LNCAP (cell line): Measurements from ENCODE around the gene KASH5.

Experiments
- TF ChIP-seq, protein P1 (sequence below): fragments of 450-650 bp; IDR thresholded peaks from 2 replicates; pipeline ENCODE4 v1.5.1; 2017; ENCODE audit warnings: mild to moderate bottlenecking

The KASH5 gene

DNA sequence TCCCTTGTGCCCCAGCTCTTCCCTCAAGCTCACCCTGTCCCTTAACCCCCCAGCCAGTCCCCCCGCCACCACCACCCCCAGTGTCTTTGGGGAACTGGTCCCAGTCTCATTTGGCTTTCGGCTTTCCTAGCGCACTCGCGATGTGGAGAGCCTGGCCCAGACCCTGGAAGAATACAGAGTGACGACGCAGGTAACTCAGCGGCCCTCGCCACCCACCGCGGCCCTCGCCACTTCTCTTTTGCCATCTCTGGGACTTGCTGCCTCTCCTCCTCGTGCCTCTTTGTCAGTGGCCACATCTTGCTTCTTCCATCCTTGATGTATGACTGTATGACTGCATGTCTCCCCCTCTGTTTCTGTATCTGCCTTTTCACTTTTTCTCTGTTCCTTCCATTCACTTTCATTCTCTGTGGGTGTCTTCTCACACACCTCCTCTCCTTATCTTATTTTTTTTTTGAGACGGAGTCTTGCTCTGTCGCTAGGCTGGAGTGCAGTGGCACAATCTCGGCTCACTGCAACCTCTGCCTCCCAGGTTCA lies 19.5 kb downstream of the KASH5 start:
- TF ChIP-seq, protein P1, sequence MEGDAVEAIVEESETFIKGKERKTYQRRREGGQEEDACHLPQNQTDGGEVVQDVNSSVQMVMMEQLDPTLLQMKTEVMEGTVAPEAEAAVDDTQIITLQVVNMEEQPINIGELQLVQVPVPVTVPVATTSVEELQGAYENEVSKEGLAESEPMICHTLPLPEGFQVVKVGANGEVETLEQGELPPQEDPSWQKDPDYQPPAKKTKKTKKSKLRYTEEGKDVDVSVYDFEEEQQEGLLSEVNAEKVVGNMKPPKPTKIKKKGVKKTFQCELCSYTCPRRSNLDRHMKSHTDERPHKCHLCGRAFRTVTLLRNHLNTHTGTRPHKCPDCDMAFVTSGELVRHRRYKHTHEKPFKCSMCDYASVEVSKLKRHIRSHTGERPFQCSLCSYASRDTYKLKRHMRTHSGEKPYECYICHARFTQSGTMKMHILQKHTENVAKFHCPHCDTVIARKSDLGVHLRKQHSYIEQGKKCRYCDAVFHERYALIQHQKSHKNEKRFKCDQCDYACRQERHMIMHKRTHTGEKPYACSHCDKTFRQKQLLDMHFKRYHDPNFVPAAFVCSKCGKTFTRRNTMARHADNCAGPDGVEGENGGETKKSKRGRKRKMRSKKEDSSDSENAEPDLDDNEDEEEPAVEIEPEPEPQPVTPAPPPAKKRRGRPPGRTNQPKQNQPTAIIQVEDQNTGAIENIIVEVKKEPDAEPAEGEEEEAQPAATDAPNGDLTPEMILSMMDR = no peak

GRCh38 chr19:49408816-49409440 lies 20.9 kb downstream of the KASH5 start:
- TF ChIP-seq, protein P1 = no peak

DNA sequence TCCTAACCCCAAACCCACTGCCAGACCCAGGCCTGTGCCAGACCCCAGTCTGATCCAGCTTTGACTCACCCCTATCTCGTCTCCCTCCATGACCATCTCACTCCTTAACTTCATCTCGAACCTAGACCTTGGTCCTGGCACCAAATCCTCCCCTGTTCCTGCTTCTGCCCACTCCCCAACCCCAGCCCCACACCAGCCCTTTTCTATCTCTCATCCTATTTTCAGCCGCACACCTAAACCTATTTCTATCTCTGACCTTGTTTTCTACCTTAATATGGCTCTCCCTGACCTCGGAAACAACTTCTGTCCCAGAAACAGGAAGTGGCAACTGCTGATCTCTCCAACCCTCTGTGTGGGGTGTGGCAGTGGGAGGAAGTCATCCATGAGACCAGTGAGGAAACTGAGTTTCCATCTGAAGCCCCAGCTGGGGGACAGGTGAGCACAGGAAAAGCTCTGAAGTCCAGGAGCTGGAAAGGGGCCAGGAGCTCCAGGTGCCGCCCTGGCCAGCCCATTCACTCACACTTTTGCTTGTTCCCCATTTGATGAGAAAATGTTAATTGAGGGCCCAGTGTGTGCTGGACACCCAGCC lies 21.5 kb downstream of the KASH5 start:
- TF ChIP-seq, protein P1 = no peak

DNA sequence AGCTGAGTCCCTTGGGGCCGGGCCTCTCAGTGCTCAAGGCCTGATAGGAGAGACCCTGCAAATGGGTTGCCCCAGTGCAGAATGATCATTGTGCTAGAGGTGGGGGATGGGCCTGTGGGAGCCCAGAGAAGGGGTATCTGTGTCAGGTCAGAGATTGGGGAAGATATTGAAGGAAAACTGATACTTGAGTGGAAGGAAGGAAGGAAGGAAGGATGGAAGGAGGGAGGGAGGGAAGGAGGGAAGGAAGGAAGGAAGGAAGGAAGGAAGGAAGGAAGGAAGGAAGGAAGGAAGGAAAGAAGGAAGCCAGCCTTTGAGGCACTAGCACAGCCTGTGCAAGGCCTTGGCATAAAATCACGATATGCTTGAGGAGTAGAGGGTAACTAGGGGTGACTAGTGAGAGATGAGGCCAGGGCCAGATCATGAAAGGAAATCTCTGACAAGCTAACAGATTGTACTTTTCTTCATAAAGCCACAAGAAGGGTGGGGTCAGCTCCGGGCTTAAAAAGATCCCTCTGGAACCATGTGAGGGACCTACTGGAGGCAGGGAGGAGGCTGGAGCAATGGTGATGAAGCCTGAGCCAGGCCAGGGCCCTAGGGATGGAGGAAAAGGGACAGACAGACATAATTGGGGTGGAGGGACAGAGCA lies 23.8 kb downstream of the KASH5 start:
- TF ChIP-seq, protein P1 = no peak

DNA sequence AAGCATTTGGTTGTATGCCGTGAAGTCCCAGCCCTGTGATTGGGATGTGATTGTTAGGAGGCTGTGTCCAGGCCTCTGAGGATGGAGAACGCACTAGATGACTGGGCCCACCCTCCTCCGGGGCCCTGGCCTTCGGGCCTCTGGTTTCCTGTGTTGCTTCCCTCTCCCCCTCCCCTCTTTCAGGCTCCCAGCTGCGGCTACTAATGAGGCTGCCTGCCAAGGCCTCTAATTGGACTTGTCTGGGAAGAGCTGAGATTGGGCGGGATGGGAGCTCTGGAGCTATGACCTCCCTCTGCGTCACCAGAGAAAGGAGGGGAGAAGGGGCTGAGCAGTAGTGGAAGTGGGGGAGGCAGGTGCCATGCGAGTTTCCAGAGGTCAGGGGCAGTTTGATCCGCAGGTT lies 25.3 kb downstream of the KASH5 start:
- TF ChIP-seq, protein P1 = no peak

GRCh38 chr19:49414256-49414655 lies 26.2 kb downstream of the KASH5 start:
- TF ChIP-seq, protein P1 = no peak

DNA sequence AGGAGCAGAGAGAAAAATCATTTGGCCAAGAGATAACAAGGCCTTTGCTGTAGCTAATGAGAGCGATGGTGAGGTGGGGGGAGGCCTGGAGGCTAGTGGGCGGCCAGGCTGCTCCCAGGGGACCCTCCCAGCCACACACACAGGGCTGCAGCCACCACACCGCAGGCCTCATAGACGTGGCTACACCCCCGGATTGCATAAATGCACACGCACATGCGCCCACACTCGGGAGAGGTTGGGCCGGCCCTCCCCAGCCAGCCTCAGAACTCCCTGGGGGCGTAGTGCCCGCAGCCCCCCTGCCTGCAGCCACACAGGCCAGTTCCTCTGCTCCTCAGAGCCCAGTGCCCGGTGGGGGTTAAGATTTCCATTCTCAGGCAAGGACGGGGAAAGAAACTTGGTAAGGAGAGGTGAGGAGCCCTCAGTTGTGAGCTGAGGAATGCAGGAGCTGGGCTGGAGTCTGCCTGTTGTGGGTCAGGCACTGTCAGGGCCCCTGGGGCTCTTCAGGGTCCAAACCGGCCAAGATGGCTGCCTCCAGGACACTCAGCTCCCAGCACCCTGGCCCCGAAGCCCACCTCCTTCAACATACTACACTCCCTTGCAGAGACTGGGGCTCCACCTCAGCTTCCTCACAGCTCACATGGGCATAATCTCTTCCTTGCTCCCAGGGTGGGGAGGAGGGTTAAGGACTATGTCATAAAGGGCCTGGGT lies 27.2 kb downstream of the KASH5 start:
- TF ChIP-seq, protein P1 = no peak
